ENCODE measurements around the gene ARMS2. TPM values are rescaled to one million over a fixed set of nuclear protein-coding genes. Genes with fewer than 3 reads are reported as not detected.
A peak's percentile ranks its signal among the peaks of the same experiment; 100 is the strongest.

ARMS2 gene
- polyA plus RNA-seq, 1 of the 3 experiments (the other 2 are of a cell fraction): not detected

DNA sequence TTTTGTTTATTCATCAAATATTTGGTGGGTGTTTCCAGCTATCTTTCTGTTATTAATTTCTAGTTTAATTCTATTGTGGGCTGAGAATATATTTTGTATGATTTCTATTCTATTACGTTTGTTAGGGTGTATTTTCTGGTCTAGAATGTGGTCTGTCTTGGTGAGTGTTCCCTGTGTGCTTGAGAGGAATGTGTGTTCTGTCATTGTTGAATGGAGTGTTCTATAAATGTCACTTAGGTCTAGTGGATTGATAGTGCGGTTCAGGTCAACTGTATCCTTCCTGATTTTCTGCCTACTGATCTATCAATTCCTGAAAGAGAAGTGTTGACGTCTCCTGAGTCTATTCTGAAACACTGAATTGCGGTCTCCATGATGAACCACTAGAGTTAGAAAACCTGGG is 15.4 kb downstream of the ARMS2 start:
- ChIA-PET CTCF (interaction anchor here (1.4 to 1.8 kb wide), 2 partner anchors 9 to 736 kb away, joined by 3 read pairs; no protein-coding TSS in a partner anchor), POLR2A (interaction anchor here (0.6 kb wide), 1 partner anchor 19 kb away, joined by 4 read pairs; no protein-coding TSS in a partner anchor)
- DNase-seq: no peak
- no peaks in the 10 kb centered on the region for H3K27me3 ChIP-seq (ENCODE audit: insufficient read depth)
- TF ChIP-seq, protein P1, sequence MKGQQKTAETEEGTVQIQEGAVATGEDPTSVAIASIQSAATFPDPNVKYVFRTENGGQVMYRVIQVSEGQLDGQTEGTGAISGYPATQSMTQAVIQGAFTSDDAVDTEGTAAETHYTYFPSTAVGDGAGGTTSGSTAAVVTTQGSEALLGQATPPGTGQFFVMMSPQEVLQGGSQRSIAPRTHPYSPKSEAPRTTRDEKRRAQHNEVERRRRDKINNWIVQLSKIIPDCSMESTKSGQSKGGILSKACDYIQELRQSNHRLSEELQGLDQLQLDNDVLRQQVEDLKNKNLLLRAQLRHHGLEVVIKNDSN (IDR thresholded peaks at IDR 0.05; ENCODE audit: borderline replicate concordance, low read depth): no peak
- TF ChIP-seq GABPA (IDR thresholded peaks at IDR 0.05; ENCODE audit: low read depth) (no peak), MXI1 (IDR thresholded peaks at IDR 0.05; ENCODE audit: low read depth, low read length) (no peak), SMC3 (IDR thresholded peaks at IDR 0.05; ENCODE audit: low read depth, low read length) (no peak), CHD2 (IDR thresholded peaks at IDR 0.05; ENCODE audit: low read length, partially characterized antibody) (no peak), FOSL2 (IDR thresholded peaks at IDR 0.05; ENCODE audit: borderline replicate concordance, low read depth) (no peak), EP300 (IDR thresholded peaks at IDR 0.05; ENCODE audit: borderline replicate concordance in 1 of 2, low read depth in 1 of 2, low read length in 1 of 2) (no peak), RAD21 (IDR thresholded peaks at IDR 0.05; ENCODE audit: low read length) (no peak), JUND (IDR thresholded peaks at IDR 0.05) (no peak), ELF1 (IDR thresholded peaks at IDR 0.05) (no peak), TAF1 (IDR thresholded peaks at IDR 0.05; ENCODE audit: borderline replicate concordance, low read depth, low read length) (no peak), RCOR1 (IDR thresholded peaks at IDR 0.05; ENCODE audit: low read length) (no peak), POLR2AphosphoS5 (IDR thresholded peaks at IDR 0.05; ENCODE audit: low read depth, low read length) (no peak), EZH2phosphoT487 (IDR thresholded peaks at IDR 0.05; ENCODE audit: borderline replicate concordance, low read depth) (no peak), NRF1 (IDR thresholded peaks at IDR 0.05; ENCODE audit: low read depth, low read length) (no peak)
- TF ChIP-seq, protein P2, sequence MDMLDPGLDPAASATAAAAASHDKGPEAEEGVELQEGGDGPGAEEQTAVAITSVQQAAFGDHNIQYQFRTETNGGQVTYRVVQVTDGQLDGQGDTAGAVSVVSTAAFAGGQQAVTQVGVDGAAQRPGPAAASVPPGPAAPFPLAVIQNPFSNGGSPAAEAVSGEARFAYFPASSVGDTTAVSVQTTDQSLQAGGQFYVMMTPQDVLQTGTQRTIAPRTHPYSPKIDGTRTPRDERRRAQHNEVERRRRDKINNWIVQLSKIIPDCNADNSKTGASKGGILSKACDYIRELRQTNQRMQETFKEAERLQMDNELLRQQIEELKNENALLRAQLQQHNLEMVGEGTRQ (IDR thresholded peaks at IDR 0.05; ENCODE audit: borderline replicate concordance, low read depth, low read length): no peak
- TF ChIP-seq, protein P3, sequence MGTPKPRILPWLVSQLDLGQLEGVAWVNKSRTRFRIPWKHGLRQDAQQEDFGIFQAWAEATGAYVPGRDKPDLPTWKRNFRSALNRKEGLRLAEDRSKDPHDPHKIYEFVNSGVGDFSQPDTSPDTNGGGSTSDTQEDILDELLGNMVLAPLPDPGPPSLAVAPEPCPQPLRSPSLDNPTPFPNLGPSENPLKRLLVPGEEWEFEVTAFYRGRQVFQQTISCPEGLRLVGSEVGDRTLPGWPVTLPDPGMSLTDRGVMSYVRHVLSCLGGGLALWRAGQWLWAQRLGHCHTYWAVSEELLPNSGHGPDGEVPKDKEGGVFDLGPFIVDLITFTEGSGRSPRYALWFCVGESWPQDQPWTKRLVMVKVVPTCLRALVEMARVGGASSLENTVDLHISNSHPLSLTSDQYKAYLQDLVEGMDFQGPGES (IDR thresholded peaks at IDR 0.05; ENCODE audit: low read depth, low read length): no peak
- H4K20me1 ChIP-seq (ENCODE audit: insufficient read depth): peaks cover under 1% of the 10 kb centered on the region; the same call in 1 of the 2 replicates
- H3K4me3 ChIP-seq (ENCODE audit: low read depth in 2 of 2, low read length in 1 of 2): no peak overlapping the region
- 98% methylated on average over 4 of the region's 4 CpGs for WGBS (ENCODE audit: low lambda C conversion rate)
- H3K9me2 ChIP-seq: no peaks in the 10 kb centered on the region
- H3K4me2 ChIP-seq: peak overlapping the region; percentile 68
- peak overlapping the region; percentile 32; the same call in 1 of the 2 replicates for H3K9ac ChIP-seq
- peaks cover 9 to 28% of the 10 kb centered on the region in 2 experiments for H3K4me1 ChIP-seq (ENCODE audit: control insufficient read depth in 1 of 2, insufficient read depth in 2 of 2, low read depth in 1 of 2, low read length in 1 of 2)
- peaks cover 0 to 2% of the 10 kb centered on the region in 2 experiments for H3K36me3 ChIP-seq (replicated peaks in 1 of 2; ENCODE audit: control insufficient read depth in 1 of 2, insufficient read depth in 2 of 2, low read length in 1 of 2)
- H3K27ac ChIP-seq (ENCODE audit: low read depth in 2 of 2, low read length in 1 of 2): peak overlapping the region in 1 of 2 experiments; percentile 95; a peak in 3 of 4 replicates
- H3K79me2 ChIP-seq (ENCODE audit: insufficient read depth): peaks cover 76% of the 10 kb centered on the region
- no peaks in the 10 kb centered on the region for H3K9me3 ChIP-seq
- no peak overlapping the region for H2AFZ ChIP-seq (ENCODE audit: low read depth)
- peaks cover 32% of the 10 kb centered on the region for H3F3A ChIP-seq (replicated peaks; ENCODE audit: insufficient read depth)
